H1 (cell line): ENCODE measurements around the gene PTPRC. TPM values are rescaled to one million over a fixed set of nuclear protein-coding genes. Genes with fewer than 3 reads are reported as not detected.

ENCODE experiments used
- CTCF ChIA-PET: fragments of 300-600 bp; sonication (Branson Sonifier 250); formaldehyde crosslinking; loops from one replicate; lab custom pipeline; 2021; ENCODE audit not compliant: partially characterized antibody; lab: Charles Lee
- POLR2A ChIA-PET: fragments of 300-600 bp; sonication (Branson Sonifier 250); formaldehyde crosslinking; loops from one replicate; lab custom pipeline; 2021; ENCODE audit warnings: inconsistent platforms; ENCODE audit not compliant: partially characterized antibody; lab: Charles Lee
- DNase-seq, 2 experiments: peaks; one replicate each; pipeline versions ENCODE4 v3.0.0 to v3.0.0-alpha.2; 2010 to 2022; ENCODE audit warnings: low spot score in 2 of 2, low read depth in 1 of 2, mixed read lengths in 1 of 2
- FAIRE-seq: peaks from 2 replicates; lab custom pipeline; 2011; peaks lifted over from hg19 to GRCh38; lab: Jason Lieb, UNC
- H2AFZ ChIP-seq: 2 replicates; pipeline ENCODE4 v1.8.1; 2012; ENCODE audit warnings: low read length, inconsistent platforms
- H2AK5ac ChIP-seq: 2 replicates; pipeline ENCODE4 v1.6.1; 2013; ENCODE audit warnings: low read depth, low read length
- H2BK120ac ChIP-seq: replicated peaks from 2 replicates; pipeline ENCODE3; 2013; ENCODE audit warnings: low read depth, low read length, inconsistent platforms
- H2BK12ac ChIP-seq: 2 replicates; pipeline ENCODE4 v1.6.1; 2013; ENCODE audit warnings: low read depth, low read length
- H2BK15ac ChIP-seq: 2 replicates; pipeline ENCODE4 v1.6.1; 2013; ENCODE audit warnings: low read length
- H2BK20ac ChIP-seq: 2 replicates; pipeline ENCODE4 v1.6.1; 2013; ENCODE audit warnings: low read length
- H2BK5ac ChIP-seq: 2 replicates; pipeline ENCODE4 v1.6.1; 2013; ENCODE audit warnings: low read depth, low read length
- H3K14ac ChIP-seq: 2 replicates; pipeline ENCODE4 v1.6.1; 2013; ENCODE audit warnings: inconsistent platforms; ENCODE audit not compliant: insufficient read length
- H3K18ac ChIP-seq: 2 replicates; pipeline ENCODE4 v1.6.1; 2013; ENCODE audit warnings: low read length; ENCODE audit errors: extremely low read depth
- H3K23ac ChIP-seq: 2 replicates; pipeline ENCODE4 v1.6.1; 2013; ENCODE audit warnings: inconsistent platforms; ENCODE audit not compliant: insufficient read length
- H3K23me2 ChIP-seq: 2 replicates; pipeline ENCODE4 v1.6.1; 2013; ENCODE audit warnings: low read depth, low read length
- H3K27ac ChIP-seq: 2 replicates; pipeline ENCODE4 v1.6.1; 2011; ENCODE audit warnings: low read depth, low read length, inconsistent platforms
- H3K27me3 ChIP-seq, 4 experiments: replicated peaks in 1 of 4; 1 replicate in 1 of 4; 2 replicates in 3 of 4; pipeline versions ENCODE4 v1.6.1 to v1.8.1; 2011 to 2013; ENCODE audit warnings: low read length in 3 of 4, mild to moderate bottlenecking in 3 of 4, inconsistent platforms in 2 of 4, mixed read lengths in 2 of 4, moderate library complexity in 1 of 4; ENCODE audit not compliant: control insufficient read depth in 3 of 4, insufficient read depth in 3 of 4; ENCODE audit errors: extremely low read depth in 1 of 4
- H3K36me3 ChIP-seq, 4 experiments: 2 replicates each; pipeline versions ENCODE4 v1.6.1 to v1.8.1; 2011 to 2013; ENCODE audit warnings: mild to moderate bottlenecking in 4 of 4, low read length in 3 of 4, moderate library complexity in 2 of 4, control low read depth in 1 of 4, inconsistent platforms in 1 of 4; ENCODE audit not compliant: insufficient read depth in 4 of 4, control insufficient read depth in 2 of 4
- H3K4ac ChIP-seq: replicated peaks from 2 replicates; pipeline ENCODE3; 2013; ENCODE audit warnings: low read length, low read depth, mixed read lengths, inconsistent platforms; ENCODE audit not compliant: insufficient read length
- H3K4me1 ChIP-seq, 4 experiments: replicated peaks in 1 of 4; 1 replicate in 1 of 4; 2 replicates in 3 of 4; pipeline versions ENCODE4 v1.6.1 to v1.8.1; 2011 to 2013; ENCODE audit warnings: low read length in 3 of 4, inconsistent platforms in 2 of 4, mixed read lengths in 1 of 4; ENCODE audit not compliant: insufficient read depth in 4 of 4, control insufficient read depth in 3 of 4
- H3K4me2 ChIP-seq, 2 experiments: 2 replicates each; pipeline versions ENCODE4 v1.6.1 to v1.8.1; 2011 to 2013; ENCODE audit warnings: low read depth in 2 of 2, low read length in 2 of 2, control low read depth in 1 of 2, inconsistent platforms in 1 of 2, mild to moderate bottlenecking in 1 of 2; ENCODE audit not compliant: insufficient read depth in 1 of 2
- H3K4me3 ChIP-seq, 4 experiments: fragments of 200-600, 300-600 bp in 1 of 4; sonication (generic), shearing (Covaris generic), sonication (Bioruptor Twin) in 1 of 4; 2 replicates each; pipeline versions ENCODE4 v1.5.1 to v1.8.1; 2011 to 2016; ENCODE audit warnings: low read length in 4 of 4, low read depth in 3 of 4, control low read depth in 2 of 4, inconsistent platforms in 2 of 4, mild to moderate bottlenecking in 2 of 4, mixed read lengths in 1 of 4, moderate library complexity in 1 of 4; ENCODE audit not compliant: insufficient read depth in 2 of 4; ENCODE audit errors: extremely low read depth in 1 of 4
- H3K56ac ChIP-seq: replicated peaks from 2 replicates; pipeline ENCODE3; 2013; ENCODE audit warnings: low read depth, mild to moderate bottlenecking, mixed read lengths, low read length, inconsistent platforms; ENCODE audit not compliant: insufficient read length
- H3K79me1 ChIP-seq: 2 replicates; pipeline ENCODE4 v1.6.1; 2013; ENCODE audit warnings: low read depth, low read length, control low read depth
- H3K79me2 ChIP-seq, 2 experiments: 2 replicates each; pipeline versions ENCODE4 v1.6.1 to v1.8.1; 2012 to 2013; ENCODE audit warnings: low read length in 2 of 2, mild to moderate bottlenecking in 2 of 2, inconsistent platforms in 1 of 2; ENCODE audit not compliant: insufficient read depth in 2 of 2, control insufficient read depth in 1 of 2
- H3K9ac ChIP-seq, 4 experiments: replicated peaks in 1 of 4; 1 replicate in 1 of 4; 2 replicates in 3 of 4; pipeline versions ENCODE4 v1.6.1 to v1.8.1; 2011 to 2013; ENCODE audit warnings: low read depth in 3 of 4, low read length in 3 of 4, control low read depth in 2 of 4, mild to moderate bottlenecking in 2 of 4, moderate library complexity in 2 of 4, inconsistent platforms in 1 of 4; ENCODE audit errors: extremely low read depth in 1 of 4
- H3K9me3 ChIP-seq, 2 experiments: 2 replicates each; pipeline versions ENCODE4 v1.6.1 to v1.8.1; 2012 to 2013; ENCODE audit warnings: mild to moderate bottlenecking in 2 of 2, moderate library complexity in 2 of 2, control low read depth in 1 of 2, inconsistent platforms in 1 of 2, low read depth in 1 of 2, low read length in 1 of 2, mixed read lengths in 1 of 2; ENCODE audit not compliant: insufficient read depth in 2 of 2
- H4K20me1 ChIP-seq, 2 experiments: replicated peaks in 1 of 2; 2 replicates each; pipeline versions ENCODE3 to v1.8.1; 2011 to 2013; ENCODE audit warnings: inconsistent platforms in 2 of 2, low read length in 2 of 2, mild to moderate bottlenecking in 1 of 2; ENCODE audit not compliant: insufficient read depth in 2 of 2, control insufficient read depth in 1 of 2
- H4K5ac ChIP-seq: 2 replicates; pipeline ENCODE4 v1.6.1; 2013; ENCODE audit warnings: low read length, low read depth, mixed read lengths, inconsistent platforms; ENCODE audit not compliant: insufficient read length
- H4K8ac ChIP-seq: 2 replicates; pipeline ENCODE4 v1.8.0; 2013; ENCODE audit warnings: mild to moderate bottlenecking, moderate library complexity, low read length, inconsistent platforms; ENCODE audit not compliant: insufficient read depth; ENCODE audit errors: extremely low read depth
- H4K91ac ChIP-seq: replicated peaks from 2 replicates; pipeline ENCODE3; 2013; ENCODE audit warnings: low read length, mixed read lengths, inconsistent platforms; ENCODE audit not compliant: insufficient read length
- ATF2 ChIP-seq: IDR thresholded peaks from 2 replicates; pipeline ENCODE4 v1.6.1; 2012; ENCODE audit warnings: low read length, inconsistent platforms
- EZH2 ChIP-seq: fragments of 200-600 bp; sonication (generic); IDR thresholded peaks from 2 replicates; pipeline ENCODE4 v1.7.1; 2012; ENCODE audit warnings: low read depth, mild to moderate bottlenecking, moderate library complexity, low read length, inconsistent platforms; ENCODE audit not compliant: severe bottlenecking
- NRF1 ChIP-seq: IDR thresholded peaks from 2 replicates; pipeline ENCODE4 v1.6.1; 2011; ENCODE audit warnings: mild to moderate bottlenecking, low read depth, low read length, improper control_type of control experiment
- POU5F1 ChIP-seq: IDR thresholded peaks from 2 replicates; pipeline ENCODE4 v1.6.1; 2011; ENCODE audit warnings: low read depth, mild to moderate bottlenecking, low read length, moderate library complexity
- SIX5 ChIP-seq: IDR thresholded peaks from 2 replicates; pipeline ENCODE4 v1.6.1; 2011; ENCODE audit warnings: mild to moderate bottlenecking, low read depth, low read length
- SP2 ChIP-seq: IDR thresholded peaks from 2 replicates; pipeline ENCODE4 v1.6.1; 2012; ENCODE audit warnings: mild to moderate bottlenecking, low read length, inconsistent platforms
- TAF7 ChIP-seq: optimal IDR thresholded peaks from 2 replicates; pipeline ENCODE3; 2011; ENCODE audit warnings: low read depth, mild to moderate bottlenecking, inconsistent platforms, low read length, moderate library complexity, borderline replicate concordance
- ZNF274 ChIP-seq: IDR thresholded peaks from 2 replicates; pipeline ENCODE4 v1.7.0; 2012; ENCODE audit warnings: low read length, borderline replicate concordance; ENCODE audit errors: extremely low read depth
- WGBS, 2 experiments: shearing (Covaris generic) in 1 of 2; methylation state at CpG; one replicate each; pipeline versions ENCODE4 v1.1.6 to v1.1.7; 2013 to 2015; ENCODE audit warnings: low lambda C conversion rate in 2 of 2, mixed read lengths in 2 of 2, inconsistent platforms in 1 of 2, low coverage in 1 of 2, missing lambda C conversion rate in 1 of 2; ENCODE audit not compliant: insufficient replicate concordance in 2 of 2, insufficient coverage in 1 of 2, insufficient read length in 1 of 2; ENCODE audit errors: extremely low coverage in 1 of 2, missing lambda C conversion rate in 1 of 2; 5-methylcytosine and 5-hydroxymethylcytosine counted together
- polyA plus RNA-seq, 7 experiments: library from polyadenylated mRNA; depleted of rRNA in 3 of 7; stranded (reverse) in 5 of 7; unstranded in 2 of 7; fragments of >200 nt in 5 of 7; fragments of 200-250 nt in 2 of 7; gene quantifications; 1 replicate in 5 of 7; 2 replicates in 1 of 7; 4 replicates in 1 of 7; pipeline versions ENCODE4 v1.2.1 to v1.2.3, GENCODE V29; 2011 to 2013; ENCODE audit warnings: missing spikeins in 2 of 7, mixed read lengths in 2 of 7
- total RNA-seq: library from RNA; stranded (reverse); fragmentation: NEBNext Ultra II Directional; extraction: Animal tissue kit (Norgen Biotek cat#: 25700); gene quantifications from 2 replicates; pipeline ENCODE4 v1.2.1, GENCODE V29; 2021

The PTPRC gene
- total and polyA plus RNA-seq, 2 of the 8 experiments (the other 6 are each of a cell fraction or from before 2014, with no cell fraction given) = 0.05 TPM; not detected in 1

DNA sequence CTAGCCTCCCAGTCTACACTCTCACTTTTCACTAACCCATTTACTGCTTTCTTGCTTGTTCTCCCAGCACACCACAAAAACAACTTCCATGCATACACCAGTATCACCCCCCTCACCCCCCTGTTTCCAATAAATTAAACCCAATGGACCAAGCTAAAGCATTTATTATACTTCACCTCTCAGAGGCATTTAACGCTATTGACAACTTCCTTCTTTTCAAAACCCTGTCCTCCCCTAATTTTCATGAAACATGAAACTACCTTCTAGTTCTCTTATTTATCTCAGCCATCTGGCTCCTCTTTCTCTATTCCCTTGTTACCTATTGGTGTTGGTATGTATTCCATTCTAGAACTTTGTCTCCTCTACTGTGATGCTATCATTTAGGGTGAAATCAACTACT lies 32.3 kb downstream of the PTPRC start:
- CTCF ChIA-PET = interaction anchor here (0.6 to 1.5 kb wide), 3 partner anchors 25 to 1260 kb away, joined by 3 read pairs; no protein-coding TSS in a partner anchor
- Histone ChIP-seq H3K4me3 (no peak overlapping the region), H2AK5ac (no peak overlapping the region), H3K27ac (no peak overlapping the region), H3K4me2 (no peak overlapping the region), H3K27me3 (no peaks in the 10 kb centered on the region), H3K18ac (no peak overlapping the region), H3K23me2 (no peaks in the 10 kb centered on the region), H4K8ac (no peak overlapping the region), H2BK12ac (no peak overlapping the region), H2BK20ac (no peak overlapping the region), H4K91ac (no peak overlapping the region), H3K56ac (no peak overlapping the region), H3K4ac (no peak overlapping the region), H3K36me3 (no peaks in the 10 kb centered on the region), H4K20me1 (no peaks in the 10 kb centered on the region), H3K9me3 (no peaks in the 10 kb centered on the region), H2BK15ac (no peak overlapping the region), H3K9ac (no peak overlapping the region), H3K79me1 (no peaks in the 10 kb centered on the region), H3K23ac (no peak overlapping the region), H2BK120ac (no peak overlapping the region), H3K4me1 (0 out of 7 replicates have a peak, but pooled peaks cover 0 to 3% (median 0%) of the 10 kb centered on the region in 4 experiments), H3K14ac (no peak overlapping the region), H3K79me2 (no peaks in the 10 kb centered on the region), H4K5ac (no peak overlapping the region), H2AFZ (0 out of 2 replicates have a peak overlapping the region, but pooled peaks have one; percentile 23), H2BK5ac (no peak overlapping the region)
- FAIRE-seq (no peak), DNase-seq (no peak)
- POLR2A ChIA-PET = no interaction called here
- 63% methylated on average over 1 of the region's 1 CpG; no CpG with 5 or more reads in 1 of the 2 experiments for WGBS, 2 experiments
- TF ChIP-seq TAF7 = no peak
- TF ChIP-seq ATF2 = no peak
- TF ChIP-seq EZH2 = no peak
- no peak for TF ChIP-seq NRF1
- TF ChIP-seq POU5F1 = no peak
- no peak for TF ChIP-seq SIX5
- TF ChIP-seq ZNF274 = no peak
- TF ChIP-seq SP2 = no peak
